Measurements from ENCODE around the gene ACTG1. TPM values are rescaled to one million over a fixed set of nuclear protein-coding genes. Genes with fewer than 3 reads are reported as not detected.

The ACTG1 gene
- total and polyA plus RNA-seq, 9 of the 15 experiments (the other 6 are each of a cell fraction or from before 2014, with no cell fraction given), result 224 to 1,775 (median 568) TPM

DNA sequence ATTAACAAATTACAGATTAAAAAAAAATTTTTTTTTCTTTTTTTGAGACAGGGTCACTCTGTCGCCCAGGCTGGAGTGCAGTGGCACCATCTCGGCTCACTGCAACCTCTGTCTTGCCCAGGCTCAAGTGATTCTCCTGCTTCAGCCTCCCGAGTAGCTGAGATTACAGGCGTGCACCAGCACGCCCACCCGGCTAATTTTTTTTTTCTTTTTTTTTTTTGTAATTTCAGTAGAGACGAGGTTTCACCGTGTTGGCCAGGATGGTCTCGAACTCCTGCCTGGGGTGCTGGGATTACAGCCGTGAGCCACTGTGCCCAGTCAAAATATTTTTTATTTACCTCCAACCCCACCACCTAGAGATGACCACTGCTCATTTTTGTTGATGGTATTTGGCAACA lies 25.5 kb downstream of the ACTG1 start (continued):
- TF ChIP-seq PKNOX1 (IDR thresholded peaks at IDR 0.05) (no peak), FOSL1 (tag; conservative IDR thresholded peaks at IDR 0.05) (no peak), MTA2 (IDR thresholded peaks at IDR 0.05; ENCODE audit: low read depth) (no peak), ZNF444 (CRISPR knock-in tag; IDR thresholded peaks at IDR 0.05) (no peak), EP300 (IDR thresholded peaks at IDR 0.05; ENCODE audit: low read length) (no peak), ZNF76 (CRISPR knock-in tag; IDR thresholded peaks at IDR 0.05; ENCODE audit: borderline replicate concordance) (no peak), ZNF311 (CRISPR knock-in tag; IDR thresholded peaks at IDR 0.05) (no peak), ERF (CRISPR knock-in tag; IDR thresholded peaks at IDR 0.05) (no peak), NELFE (IDR thresholded peaks at IDR 0.05; ENCODE audit: insufficient read depth, insufficient read length) (no peak), MTF1 (CRISPR knock-in tag; IDR thresholded peaks at IDR 0.05; ENCODE audit: borderline replicate concordance) (no peak), ETV1 (tag; conservative IDR thresholded peaks at IDR 0.05; ENCODE audit: low read depth) (no peak)
- TF ChIP-seq, protein P1, sequence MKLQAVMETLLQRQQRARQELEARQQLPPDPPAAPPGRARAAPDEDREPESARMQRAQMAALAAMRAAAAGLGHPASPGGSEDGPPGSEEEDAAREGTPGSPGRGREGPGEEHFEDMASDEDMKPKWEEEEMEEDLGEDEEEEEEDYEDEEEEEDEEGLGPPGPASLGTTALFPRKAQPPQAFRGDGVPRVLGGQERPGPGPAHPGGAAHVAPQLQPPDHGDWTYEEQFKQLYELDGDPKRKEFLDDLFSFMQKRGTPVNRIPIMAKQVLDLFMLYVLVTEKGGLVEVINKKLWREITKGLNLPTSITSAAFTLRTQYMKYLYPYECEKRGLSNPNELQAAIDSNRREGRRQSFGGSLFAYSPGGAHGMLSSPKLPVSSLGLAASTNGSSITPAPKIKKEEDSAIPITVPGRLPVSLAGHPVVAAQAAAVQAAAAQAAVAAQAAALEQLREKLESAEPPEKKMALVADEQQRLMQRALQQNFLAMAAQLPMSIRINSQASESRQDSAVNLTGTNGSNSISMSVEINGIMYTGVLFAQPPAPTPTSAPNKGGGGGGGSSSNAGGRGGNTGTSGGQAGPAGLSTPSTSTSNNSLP (IDR thresholded peaks at IDR 0.05; ENCODE audit: borderline replicate concordance, low read depth, low read length), result no peak
- TF ChIP-seq, protein P2, sequence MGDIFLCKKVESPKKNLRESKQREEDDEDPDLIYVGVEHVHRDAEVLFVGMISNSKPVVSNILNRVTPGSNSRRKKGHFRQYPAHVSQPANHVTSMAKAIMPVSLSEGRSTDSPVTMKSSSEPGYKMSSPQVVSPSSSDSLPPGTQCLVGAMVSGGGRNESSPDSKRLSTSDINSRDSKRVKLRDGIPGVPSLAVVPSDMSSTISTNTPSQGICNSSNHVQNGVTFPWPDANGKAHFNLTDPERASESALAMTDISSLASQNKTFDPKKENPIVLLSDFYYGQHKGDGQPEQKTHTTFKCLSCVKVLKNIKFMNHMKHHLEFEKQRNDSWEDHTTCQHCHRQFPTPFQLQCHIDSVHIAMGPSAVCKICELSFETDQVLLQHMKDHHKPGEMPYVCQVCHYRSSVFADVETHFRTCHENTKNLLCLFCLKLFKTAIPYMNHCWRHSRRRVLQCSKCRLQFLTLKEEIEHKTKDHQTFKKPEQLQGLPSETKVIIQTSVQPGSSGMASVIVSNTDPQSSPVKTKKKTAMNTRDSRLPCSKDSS (IDR thresholded peaks at IDR 0.05; ENCODE audit: low read depth, partially characterized antibody), result no peak

Measured in K562 (cell line).